Measurements from ENCODE around the gene TTI1.

The TTI1 gene

DNA sequence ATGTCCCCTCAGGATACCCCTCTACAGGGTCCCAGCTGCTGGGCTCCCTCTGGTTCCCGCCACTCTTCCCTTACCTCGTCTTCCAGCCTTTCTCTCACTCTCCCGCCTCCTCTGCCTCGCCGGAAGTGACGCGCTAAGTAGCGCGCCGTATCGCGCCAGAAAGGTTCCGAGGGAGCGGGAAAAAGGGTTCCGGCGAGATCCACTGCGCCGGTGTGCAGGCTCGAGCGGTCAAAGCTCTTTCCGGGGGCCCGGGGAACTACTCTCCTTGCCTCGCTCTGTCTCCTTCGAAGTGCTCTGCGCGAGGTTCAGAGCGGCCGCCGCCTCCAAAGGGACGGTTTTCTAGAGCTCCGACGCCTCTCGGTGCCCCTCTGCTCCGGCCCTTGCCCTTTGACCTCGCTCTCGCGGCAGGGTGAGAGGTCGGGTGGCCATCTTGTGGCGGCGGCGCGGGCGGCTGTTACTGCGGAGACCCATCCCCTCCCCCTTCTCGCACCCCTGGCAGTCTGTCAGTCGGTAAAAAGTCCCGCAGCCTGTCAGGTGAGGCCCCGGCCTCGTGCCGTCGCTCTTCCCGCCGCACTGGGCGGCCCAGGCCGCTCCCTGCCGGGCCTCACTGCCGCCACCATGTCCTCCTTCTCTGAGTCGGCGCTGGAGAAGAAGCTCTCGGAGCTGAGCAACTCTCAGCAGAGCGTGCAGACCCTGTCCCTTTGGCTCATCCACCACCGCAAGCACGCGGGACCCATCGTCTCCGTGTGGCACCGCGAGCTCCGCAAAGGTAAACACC lies at the start of gene TTI1, which contains the start of gene RPRD1B:
TSS of gene TTI1 (minus strand) at position 127 of the 778 bp plus-strand sequence. CDS start 19,640 bp downstream, outside the sequence.
TSS of gene RPRD1B (plus strand) at position 417 of the 778 bp plus-strand sequence. CDS start at position 619, 202 bp downstream.
- ATAC-seq, result peak; percentile 87 to 91

DNA sequence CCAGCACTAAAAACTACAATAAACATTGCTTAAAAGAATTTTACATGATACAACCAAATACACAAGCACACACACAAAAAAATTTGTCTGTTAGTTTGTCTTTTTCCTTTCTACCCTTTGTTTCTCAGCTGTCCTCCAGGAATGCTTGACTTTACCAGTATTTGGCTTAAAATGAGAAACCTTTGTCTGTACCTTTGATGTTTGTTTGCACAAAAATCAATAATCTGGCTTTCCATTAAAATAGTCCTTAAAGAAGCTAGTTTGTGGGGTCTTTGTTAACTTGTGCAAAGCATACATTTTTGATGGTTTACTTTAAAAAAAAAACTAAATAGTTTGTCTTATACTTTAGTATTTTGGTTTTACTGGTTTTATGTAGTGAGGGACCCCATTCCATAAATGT lies 49.6 kb upstream of the TTI1 start:
- ATAC-seq, result no peak

DNA sequence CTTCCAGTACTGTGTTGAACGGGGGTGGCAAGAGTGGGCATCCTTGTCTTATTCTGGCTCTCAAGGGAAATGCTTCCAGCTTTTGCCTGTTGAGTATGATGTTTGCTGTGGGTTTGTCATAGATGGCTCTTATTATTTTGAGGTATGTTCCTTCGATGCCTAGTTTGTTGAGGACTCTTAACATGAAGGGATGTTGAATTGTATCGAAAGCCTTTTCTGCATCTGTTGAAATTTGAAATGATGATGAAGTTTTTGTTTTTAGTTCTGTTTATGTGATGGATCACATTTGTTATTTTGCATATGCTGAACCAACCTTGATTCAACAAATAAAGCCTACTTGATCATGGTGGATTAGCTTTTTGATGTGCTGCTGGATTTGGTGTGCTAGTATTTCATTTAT lies 48.3 kb upstream of the TTI1 start:
- ATAC-seq, result no peak

DNA sequence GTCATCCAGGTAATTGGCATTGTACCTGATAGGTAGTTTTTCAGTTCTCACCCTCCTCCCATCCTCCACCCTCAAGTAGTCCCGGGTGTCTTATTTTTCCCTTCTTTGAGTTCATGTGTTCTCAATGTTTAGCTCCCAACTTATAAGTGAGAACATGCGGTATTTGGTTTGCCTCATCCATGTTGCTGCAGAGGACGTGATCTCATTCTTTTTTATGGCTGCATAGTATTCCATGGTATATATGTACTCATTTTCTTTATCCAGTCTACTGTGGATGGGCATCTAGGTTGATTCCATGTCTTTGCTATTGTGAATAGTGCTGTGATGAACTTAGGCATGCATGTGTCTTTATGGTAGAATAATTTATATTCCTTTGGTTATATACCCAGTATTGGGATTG lies 46.1 kb upstream of the TTI1 start:
- ATAC-seq, result no peak

DNA sequence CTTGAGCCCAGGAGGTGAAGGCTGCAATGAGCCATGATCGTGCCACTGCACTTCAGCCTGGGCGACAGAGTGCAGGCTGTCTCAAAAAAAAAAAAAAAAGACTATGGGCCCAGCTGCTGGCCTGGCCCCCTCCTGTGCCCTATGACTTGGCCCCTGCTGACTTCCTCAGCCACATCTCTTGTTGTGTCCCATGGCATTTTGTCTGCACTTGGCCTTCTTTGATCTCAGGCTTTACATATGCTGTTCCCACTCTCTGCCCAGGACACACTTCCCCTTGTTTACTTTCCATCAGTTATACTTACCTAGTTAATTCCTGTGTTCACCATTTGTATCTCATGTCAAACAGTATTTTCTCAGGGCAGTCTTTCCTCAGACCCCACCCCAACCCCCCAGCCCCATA lies 44.8 kb upstream of the TTI1 start:
- no peak for ATAC-seq

- ATAC-seq, result no peak
Observed at GRCh38 chr20:38076548-38076947, 43.3 kb upstream of the TTI1 start.

- no peak for ATAC-seq
Observed at GRCh38 chr20:38075161-38075998, 42.1 kb upstream of the TTI1 start.

DNA sequence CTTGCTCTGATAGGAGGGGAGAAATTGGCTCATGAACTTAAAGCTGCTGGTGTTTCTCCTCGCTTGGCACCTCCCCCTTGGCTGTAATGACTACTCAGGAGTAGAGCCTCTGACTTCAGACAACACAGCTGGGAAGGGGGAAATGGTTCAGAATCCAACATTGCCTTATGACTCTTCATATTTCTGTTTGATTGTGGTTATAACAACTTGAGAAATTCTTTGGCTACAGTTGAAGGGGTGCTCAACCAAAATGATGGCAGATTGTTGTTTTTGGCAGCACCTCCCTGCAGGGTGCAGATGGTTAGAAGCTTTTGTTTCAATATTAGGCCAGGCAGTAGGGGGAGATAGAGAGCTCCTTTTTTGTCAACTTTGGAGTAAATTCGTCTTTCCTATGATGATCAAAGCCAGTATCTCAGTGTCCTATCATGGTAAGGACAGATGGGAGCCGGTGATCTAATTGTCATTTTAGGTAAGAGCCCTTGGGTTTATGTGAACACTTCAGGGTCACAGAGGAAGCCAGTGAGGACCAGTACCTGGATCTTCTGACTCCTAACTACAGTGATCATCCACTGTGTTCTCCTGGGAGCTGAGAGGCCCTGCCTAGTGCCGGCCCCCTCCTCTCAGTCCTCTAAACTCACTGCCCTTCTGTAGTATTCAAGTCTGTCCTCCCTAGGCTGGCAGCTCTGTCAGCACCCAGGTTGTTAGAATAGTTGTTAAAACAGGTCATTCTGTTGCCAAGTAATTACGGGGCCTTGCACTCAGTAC lies 40.2 kb upstream of the TTI1 start:
- ATAC-seq, result peak; percentile 41 to 43

DNA sequence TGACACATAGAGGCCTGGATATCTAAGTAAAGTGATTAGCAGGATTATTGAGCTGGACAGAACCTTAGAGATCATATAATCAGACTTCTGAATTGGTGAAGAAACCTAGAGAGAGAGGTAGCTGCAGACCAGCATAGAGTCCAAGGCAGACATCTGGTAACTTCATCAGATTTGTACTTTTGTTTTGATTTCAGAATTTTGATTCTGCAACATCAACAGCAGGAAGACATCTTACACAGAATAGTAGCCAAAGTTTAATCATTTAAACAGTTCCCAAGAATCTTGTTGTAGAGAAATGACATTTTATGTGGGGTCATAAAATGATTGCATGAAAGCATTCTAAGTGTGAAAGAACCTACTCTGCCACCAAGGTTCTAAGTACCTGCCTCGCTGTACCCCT lies 39.6 kb upstream of the TTI1 start:
- no peak for ATAC-seq

DNA sequence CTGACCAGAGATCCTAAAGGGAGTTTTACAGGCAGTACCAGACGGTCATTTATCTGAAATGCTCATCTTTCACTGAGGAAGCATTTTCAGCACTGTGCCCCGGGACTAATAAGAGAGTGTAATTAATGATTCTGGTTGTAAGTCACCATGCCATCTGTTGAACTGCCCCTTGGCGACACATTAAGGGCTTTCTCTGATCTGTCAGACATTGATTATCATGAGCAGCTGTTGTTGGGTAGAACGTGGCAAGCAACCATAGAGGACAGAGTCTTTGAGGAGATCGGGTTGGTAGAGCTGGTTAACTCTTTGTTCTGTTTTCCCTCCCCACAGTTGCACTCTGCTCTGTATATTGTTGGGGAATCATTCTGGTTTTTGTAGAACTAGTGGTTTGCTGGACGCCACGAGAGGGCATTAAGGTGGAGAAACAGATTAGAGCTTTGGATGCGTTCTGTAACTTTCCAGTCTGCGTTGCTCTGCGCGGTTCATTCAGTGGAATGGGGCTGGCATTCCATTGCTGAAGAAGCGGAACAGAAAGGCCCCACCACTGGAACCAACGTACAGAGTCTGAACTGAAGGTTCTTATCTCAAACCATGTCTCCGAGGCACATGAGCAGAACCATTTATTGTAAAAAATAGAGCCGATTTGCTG lies 34.6 kb upstream of the TTI1 start:
- no peak for ATAC-seq

GRCh38 chr20:38066969-38067716 lies 33.9 kb upstream of the TTI1 start:
- ATAC-seq, result no peak

DNA sequence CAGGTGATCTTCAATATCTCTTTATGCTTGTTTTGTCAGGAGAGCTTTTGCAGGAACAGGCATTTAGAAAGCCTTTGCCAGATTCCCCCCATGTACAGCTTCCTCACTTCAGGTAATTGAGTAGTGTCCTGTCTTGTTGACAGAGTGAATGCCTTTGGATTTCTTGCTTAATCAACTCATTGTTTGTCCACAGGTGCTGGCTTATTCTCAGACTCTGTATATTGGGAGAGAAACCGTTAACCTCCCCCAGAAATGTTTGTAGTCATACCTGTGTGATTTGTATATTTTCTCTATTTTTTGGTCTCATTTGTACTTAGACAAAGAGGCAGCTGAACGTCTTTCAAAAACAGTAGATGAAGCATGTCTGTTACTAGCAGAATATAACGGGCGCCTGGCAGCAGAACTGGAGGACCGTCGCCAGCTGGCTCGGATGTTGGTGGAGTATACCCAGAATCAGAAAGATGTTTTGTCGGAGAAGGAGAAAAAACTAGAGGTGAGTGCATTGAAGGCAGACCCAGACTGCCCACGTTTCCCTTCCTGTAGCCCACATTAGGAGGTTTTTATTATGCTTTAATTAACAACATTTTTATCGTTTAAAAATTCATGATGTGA lies 32.6 kb upstream of the TTI1 start:
- no peak for ATAC-seq

DNA sequence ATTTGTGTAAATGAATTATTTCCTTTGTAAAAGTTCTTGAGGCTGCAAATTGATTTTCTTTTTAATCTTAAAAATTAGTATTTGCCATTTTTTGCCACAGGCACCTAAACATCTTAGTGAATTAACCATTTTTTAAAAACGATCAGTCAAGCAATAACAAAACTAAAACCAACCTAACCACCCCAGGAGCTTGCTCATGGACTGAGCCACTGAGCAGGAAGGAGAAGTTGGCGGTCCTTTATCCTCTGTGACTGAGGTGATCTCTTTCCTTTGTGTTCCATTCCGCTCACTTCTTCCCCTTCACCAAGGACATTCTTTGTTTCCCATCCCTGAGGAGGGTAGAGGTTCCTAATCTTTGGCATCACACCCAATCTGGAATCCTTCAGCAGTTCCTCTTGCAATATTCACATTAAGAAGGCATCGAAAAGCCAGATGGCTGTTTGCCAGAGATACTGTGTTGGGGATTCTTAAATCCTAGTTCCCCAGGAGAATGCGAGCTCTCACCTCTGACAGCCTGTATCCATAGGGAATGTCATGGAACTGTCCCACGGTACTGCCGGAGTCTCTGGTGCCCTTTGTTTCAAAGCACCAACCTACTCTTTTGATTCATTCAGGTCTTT lies 30.8 kb upstream of the TTI1 start:
- no peak for ATAC-seq

DNA sequence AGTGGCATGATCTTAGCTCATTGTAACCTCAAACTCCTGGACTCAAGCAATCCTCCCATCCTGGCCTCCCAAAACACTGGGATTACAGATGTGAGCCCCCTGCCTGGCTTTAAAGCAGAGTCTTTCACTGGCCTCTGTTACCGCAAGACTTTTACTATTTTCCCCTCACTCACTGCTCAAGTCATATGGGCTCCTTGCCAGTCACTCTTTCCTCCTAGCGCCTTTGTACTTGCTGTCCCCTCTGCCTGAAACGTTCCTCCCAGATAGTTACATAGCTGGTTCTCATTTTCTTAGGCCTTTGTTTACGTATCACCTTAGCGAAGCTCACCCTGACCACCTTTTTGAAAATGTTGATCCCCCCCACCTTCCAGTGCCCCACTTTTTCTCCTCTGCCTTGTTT lies 29.6 kb upstream of the TTI1 start:
- ATAC-seq, result no peak

GRCh38 chr20:38061109-38061508 lies 27.9 kb upstream of the TTI1 start:
- ATAC-seq, result no peak

GRCh38 chr20:38060536-38060935 lies 27.3 kb upstream of the TTI1 start:
- ATAC-seq, result no peak

DNA sequence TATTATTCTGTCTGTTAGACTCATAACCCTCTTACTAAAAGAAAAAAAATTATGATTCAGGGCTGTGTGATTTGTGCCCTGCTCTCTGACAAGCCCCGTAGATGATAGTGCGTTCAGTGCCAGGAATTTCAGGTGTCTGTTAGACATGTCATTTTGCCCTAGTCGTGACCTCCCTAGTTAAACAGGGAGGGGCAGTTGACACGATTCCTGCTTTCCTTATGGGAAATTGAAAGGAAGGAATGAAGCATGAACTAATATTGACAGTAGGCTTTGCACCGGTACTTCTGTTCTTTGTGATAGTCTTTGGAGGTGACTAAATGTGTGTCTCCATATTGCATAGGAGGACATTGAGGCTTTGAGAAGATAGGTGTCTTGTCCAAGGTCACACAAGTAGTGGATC lies 26.6 kb upstream of the TTI1 start:
- ATAC-seq, result no peak

DNA sequence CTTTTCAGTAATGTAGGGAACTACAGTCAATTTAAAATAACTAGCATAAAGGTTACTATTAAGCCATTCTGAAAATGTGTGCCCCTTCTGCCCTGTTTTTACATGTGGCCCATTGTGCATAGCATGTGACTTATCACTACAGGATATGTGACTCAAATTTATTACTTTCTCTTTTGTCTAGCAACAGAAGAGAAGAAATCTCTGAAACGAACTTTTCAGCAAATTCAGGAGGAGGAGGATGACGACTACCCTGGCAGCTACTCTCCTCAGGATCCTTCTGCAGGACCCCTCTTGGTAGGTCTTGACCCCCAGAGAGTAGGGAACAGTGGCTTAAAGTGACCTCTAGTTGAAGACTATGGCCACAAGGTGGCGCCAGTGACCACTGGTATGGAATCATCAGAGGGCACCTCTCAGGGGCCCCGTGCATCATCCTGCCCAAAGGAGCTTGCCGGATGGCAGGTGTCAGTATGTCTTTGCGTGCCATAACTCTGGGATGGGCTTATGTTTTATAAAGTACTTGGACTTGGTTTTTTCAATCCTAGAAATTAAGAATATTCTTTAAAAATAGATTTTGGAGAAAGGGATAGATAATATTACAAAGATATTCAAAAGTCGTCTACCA lies 24.2 kb upstream of the TTI1 start:
- peak; percentile 93 for ATAC-seq

DNA sequence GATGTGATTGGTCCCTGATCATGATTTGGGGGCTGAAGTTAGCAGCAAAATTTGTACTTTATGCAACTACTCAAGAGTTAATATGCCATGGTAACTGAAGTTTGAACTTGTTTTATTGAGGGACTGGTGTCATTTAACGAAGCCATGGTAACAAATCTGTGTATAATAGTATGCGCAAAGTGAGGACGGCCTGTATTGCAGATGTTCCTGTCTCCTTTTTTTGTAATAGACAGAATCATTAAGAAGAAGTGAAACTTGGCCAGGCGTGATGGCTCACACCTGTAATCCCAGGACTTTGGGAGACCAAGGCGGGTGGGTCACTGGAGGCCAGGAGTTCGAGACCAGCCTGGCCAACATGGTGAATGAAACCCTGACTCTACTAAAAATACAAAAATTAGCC lies 22.6 kb upstream of the TTI1 start:
- no peak for ATAC-seq

GRCh38 chr20:38055294-38055693 lies 22.0 kb upstream of the TTI1 start:
- ATAC-seq, result no peak
